NCI-H1436 (cell line): Measurements from ENCODE around the gene SCUBE2.
"Not testable (repeated sequence)": the region's sequence is repeated elsewhere in the genome, so short reads cannot be mapped to it uniquely, and the experiment has no call there.

ENCODE experiments used
- DNase-seq: peaks from one replicate; lab custom pipeline; 2025; lab: John Stamatoyannopoulos, UW

SCUBE2 gene

DNA sequence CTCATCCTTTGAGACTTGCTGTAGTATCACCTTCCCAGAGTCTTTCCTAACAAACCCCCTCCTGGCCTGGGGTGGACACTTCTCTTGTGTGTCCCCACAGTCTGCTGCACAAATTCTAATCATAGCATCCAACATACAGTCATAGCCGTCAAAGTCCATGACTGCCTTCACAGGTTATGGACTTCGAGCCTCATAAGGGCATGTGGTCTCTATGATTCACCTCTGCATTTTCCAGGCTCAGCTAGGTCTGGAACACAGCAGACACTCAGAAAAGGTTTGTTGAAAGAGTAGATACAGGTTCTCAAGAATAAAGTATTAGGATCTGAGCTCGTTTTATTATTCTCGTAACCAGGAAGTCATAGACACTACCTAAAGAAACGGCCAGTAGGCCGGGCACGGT is 13.2 kb upstream of the SCUBE2 start:
- no peak for DNase-seq

- no peak for DNase-seq
These were observed 12.3 kb upstream of the SCUBE2 start for GRCh38 chr11:9103542-9104276.

DNA sequence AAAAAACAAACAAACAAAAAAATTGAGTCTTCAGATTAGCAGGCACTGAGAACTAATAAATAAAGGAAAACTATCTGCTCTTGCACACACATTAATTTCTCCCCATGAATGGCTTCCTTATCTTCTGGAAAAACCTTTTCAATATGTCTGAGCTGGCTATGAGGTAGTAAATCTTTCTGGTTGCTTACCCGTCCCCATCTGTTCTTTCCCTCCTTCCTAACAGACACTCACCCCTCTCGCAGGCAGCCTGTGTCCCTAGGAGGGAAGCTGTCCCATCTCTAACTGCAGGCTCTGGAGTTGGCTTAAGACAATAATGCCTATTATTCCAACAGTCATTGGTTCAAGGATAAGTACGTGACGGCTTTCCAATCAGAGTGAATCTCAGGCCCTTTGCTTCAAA is 8.2 kb upstream of the SCUBE2 start:
- DNase-seq, result no peak

GRCh38 chr11:9098455-9098854 is 7.1 kb upstream of the SCUBE2 start:
- not testable (repeated sequence) for DNase-seq

- not testable (repeated sequence) for DNase-seq
These were observed 6.0 kb upstream of the SCUBE2 start for GRCh38 chr11:9097186-9097943.

DNA sequence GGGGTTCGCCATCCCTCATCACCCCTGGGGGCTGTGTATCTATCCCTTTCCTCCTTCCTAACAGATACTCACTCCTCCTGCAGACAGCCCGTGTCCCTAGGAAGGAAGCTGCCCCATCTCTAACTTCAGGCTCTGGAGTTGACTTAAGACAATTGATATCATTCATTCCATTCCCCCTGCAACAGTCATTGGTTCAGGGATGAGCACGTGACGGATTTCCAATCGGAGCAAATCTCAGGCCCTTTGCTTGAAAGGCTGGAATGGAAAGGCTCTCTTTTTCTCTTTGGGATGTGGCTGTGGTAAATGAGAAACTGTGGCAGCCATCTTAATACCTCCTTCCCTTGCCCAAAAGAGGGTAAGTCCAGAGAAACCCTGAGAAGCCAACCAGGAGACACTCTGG is 5.0 kb upstream of the SCUBE2 start:
- no peak for DNase-seq

GRCh38 chr11:9095421-9095820 is 4.0 kb upstream of the SCUBE2 start:
- no peak for DNase-seq

GRCh38 chr11:9094420-9094819 is 3.0 kb upstream of the SCUBE2 start:
- no peak for DNase-seq

- DNase-seq, result no peak
These were observed 1.7 kb upstream of the SCUBE2 start for GRCh38 chr11:9092853-9093778.

DNA sequence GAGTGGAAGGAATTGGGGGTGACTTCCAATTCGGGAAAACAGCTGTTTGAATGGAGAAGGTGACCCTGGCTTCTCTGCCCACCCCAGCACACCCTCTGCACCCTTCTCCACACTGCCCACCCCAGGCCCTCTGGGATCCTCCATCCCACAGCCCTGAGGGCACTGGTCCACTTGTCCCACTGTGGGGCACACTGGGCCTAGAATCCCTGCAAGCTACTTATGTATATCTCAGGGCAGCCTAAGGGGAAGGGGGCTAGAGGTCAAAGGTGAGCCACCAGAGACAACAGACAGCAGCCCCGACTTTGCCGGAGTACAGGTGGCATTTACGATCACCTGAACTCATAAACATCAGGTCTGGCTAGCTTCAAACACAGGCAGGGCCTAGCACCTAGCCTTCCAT is 673 bp upstream of the SCUBE2 start:
- no peak for DNase-seq

- DNase-seq, result no peak
These were observed 833 bp downstream of the SCUBE2 start for GRCh38 chr11:9090488-9091043.

GRCh38 chr11:9089636-9090035 is 1.8 kb downstream of the SCUBE2 start:
- no peak for DNase-seq

- DNase-seq, result no peak
These were observed 2.3 kb downstream of the SCUBE2 start for GRCh38 chr11:9089061-9089460.

DNA sequence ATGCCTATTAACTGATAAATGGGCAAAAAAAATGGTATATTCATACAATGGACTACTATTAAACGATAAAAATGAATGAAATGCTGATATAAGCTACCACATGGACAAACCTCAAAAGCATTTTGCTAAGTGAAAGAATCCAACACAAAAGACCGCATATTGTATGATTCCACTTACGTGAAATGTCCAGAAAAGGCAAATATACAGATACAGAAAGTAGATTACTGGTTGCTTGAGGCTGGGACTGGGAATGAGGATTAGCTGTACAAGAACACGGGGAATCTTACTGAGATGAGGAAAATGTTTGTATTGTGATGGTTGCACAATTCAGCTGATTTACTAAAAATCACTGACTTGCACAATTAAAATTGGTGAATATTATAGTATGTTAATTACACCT is 8.8 kb downstream of the SCUBE2 start:
- DNase-seq, result no peak

DNA sequence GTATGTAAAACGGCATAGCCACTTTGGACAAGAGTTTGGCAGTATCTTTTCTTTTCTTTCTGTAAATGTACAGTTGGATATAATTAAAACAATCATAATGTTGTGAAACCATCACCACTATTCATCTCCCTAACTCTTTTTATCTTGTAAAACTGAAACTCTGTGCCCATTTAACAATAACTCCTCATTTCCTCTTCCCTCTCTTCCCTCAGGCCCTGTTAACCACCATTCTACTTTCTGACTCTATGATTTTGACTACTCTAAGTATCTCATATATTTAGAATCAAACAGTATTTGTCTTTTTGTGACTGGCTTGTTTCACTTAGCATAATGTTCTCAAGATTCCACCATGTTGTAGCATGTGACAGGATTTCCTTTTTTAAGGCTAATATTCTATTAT is 10.2 kb downstream of the SCUBE2 start:
- DNase-seq, result no peak

GRCh38 chr11:9078113-9079086 is 13.0 kb downstream of the SCUBE2 start:
- no peak for DNase-seq

GRCh38 chr11:9077164-9077563 is 14.2 kb downstream of the SCUBE2 start:
- no peak for DNase-seq

DNA sequence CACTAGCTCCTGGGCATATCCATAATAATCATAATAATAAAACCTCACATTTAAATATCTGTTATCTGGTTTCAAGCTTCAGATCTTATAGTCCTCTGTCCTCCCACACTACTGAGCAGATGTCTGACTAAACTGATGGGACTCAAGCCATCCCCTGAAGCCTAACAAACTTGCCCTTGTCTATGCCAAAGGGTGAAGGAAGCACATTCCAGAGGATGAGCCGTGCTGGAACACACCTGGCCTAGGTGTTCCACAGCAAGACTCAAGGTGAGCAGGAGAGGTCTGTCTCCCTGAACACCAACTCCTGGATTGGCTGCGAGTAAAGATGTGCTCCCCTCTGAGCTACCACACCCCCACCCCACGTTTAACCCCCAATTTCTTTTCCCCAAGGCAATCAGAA is 14.7 kb downstream of the SCUBE2 start:
- no peak for DNase-seq

DNA sequence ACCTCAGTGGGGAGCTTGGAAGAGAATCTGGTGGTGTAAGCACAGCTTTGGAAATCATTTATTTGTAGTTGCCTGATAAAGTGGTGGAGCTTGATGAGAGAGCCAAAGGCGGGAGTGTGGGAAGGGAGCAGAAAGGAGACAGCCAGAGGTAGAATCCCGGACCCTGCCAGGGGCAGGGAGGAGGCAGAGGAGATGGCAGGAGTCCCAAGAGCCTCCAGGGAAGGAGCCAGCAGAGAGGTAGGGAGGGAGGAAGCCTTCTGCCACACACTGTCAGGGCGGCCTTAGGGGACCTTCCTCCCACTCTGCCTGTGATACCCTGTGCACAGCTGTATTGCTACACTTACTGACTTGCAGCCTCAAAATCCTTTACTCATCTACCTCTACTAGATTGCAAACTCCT is 15.4 kb downstream of the SCUBE2 start:
- DNase-seq, result no peak

- DNase-seq, result no peak
These were observed 15.8 kb downstream of the SCUBE2 start for GRCh38 chr11:9075556-9075955.
